Mucosa of descending colon (tissue), 3 donors: ENCODE results near the gene VEPH1. TPM values are rescaled to one million over a fixed set of nuclear protein-coding genes. Genes with fewer than 3 reads are reported as not detected.

Source experiments
- ATAC-seq: fragments of 200-7000 bp; cut with Tn5 transposase; one replicate; pipeline ENCODE4 v1.9.1; 2020; ENCODE audit warnings: mild to moderate bottlenecking, moderate library complexity
- DNase-seq, 3 donors: peaks; one replicate each; pipeline ENCODE4 v3.0.0-alpha.2; 2020
- H3K36me3 ChIP-seq: fragments of 200-600 bp; one replicate; pipeline ENCODE4 v1.8.0; 2021; ENCODE audit warnings: low read depth, mild to moderate bottlenecking
- H3K4me1 ChIP-seq: fragments of 200-600 bp; one replicate; pipeline ENCODE4 v1.8.0; 2021; ENCODE audit warnings: low read depth, mild to moderate bottlenecking
- H3K4me3 ChIP-seq: fragments of 200-600 bp; one replicate; pipeline ENCODE4 v1.8.0; 2021; ENCODE audit warnings: mild to moderate bottlenecking
- H3K9me3 ChIP-seq: fragments of 200-600 bp; one replicate; pipeline ENCODE4 v1.8.0; 2021; ENCODE audit warnings: mild to moderate bottlenecking
- intact Hi-C, 2 donors: fragments of 100-400 bp; cut with DNase I in 1 of 2; cut with micrococcal nuclease in 1 of 2; formaldehyde crosslinking; loops; one replicate each; pipeline versions ENCODE4 v1.11.0 to v1.11.1; 2022; cut with DNase I, micrococcal nuclease
- total RNA-seq, 3 donors: library from RNA; stranded (reverse); fragmentation: NEBNext Ultra II Directional in 2 of 3; extraction: Animal tissue kit (Norgen Biotek cat#: 25700) in 2 of 3; gene quantifications; one replicate each; pipeline versions ENCODE4 v1.2.1 to v1.2.4, GENCODE V29; 2021 to 2023
- TF ChIP-seq, protein P1 (sequence below): fragments of 200-600 bp; IDR thresholded peaks from one replicate; pipeline ENCODE4 v1.8.0; 2022; ENCODE audit warnings: antibody characterized with exemption, mild to moderate bottlenecking
- donor health status: DM: no; HTN: no; CAD: no; lungs with moderate emphysema.
- donor health status: DM: no; HTN: no; CAD: no.
- donor health status: DM: no; HTN: yes; CAD: no.

VEPH1 gene
- total RNA-seq, 3 donors from 2014 or later = 1.5 to 6.3 (median 4.8) TPM

DNA sequence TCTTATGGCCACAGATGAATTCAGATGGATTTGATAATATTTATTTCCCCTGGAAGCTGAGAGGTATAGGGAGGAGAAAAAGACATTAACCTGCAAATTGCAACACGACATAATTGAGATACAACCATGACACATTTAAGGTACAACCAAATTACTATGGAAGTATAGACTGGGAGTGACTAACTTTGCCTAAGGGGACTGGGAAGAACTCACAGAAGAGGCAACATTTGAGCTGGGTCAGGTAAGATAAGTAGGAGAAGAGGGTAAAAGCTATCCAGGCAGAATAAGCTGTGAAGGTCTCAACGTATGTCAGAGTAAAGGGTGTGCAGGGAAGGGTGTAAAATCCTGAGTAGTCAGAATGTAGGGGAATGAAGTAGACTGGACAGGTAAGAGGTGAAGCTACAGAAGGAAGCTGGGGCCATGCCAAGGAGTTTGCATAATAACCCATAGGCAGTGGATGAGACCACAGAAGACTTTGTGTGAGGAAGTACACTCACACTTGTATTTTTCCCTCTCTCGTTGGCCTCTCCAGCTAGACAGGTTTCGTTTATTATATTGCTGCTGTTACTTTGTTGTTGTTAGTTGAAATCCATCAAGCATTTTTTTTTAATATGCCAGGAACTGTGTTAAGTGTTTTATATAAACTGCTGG, 94.6 kb downstream of the VEPH1 start:
- DNase-seq = no peak
- Histone ChIP-seq H3K4me1 (no peaks in the 10 kb centered on the region), H3K36me3 (no peaks in the 10 kb centered on the region), H3K9me3 (no peaks in the 10 kb centered on the region), H3K4me3 (no peak overlapping the region)
- TF ChIP-seq, protein P1, sequence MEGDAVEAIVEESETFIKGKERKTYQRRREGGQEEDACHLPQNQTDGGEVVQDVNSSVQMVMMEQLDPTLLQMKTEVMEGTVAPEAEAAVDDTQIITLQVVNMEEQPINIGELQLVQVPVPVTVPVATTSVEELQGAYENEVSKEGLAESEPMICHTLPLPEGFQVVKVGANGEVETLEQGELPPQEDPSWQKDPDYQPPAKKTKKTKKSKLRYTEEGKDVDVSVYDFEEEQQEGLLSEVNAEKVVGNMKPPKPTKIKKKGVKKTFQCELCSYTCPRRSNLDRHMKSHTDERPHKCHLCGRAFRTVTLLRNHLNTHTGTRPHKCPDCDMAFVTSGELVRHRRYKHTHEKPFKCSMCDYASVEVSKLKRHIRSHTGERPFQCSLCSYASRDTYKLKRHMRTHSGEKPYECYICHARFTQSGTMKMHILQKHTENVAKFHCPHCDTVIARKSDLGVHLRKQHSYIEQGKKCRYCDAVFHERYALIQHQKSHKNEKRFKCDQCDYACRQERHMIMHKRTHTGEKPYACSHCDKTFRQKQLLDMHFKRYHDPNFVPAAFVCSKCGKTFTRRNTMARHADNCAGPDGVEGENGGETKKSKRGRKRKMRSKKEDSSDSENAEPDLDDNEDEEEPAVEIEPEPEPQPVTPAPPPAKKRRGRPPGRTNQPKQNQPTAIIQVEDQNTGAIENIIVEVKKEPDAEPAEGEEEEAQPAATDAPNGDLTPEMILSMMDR = no peak
- ATAC-seq = peak; percentile 34
- intact Hi-C loops = no loop called here

DNA sequence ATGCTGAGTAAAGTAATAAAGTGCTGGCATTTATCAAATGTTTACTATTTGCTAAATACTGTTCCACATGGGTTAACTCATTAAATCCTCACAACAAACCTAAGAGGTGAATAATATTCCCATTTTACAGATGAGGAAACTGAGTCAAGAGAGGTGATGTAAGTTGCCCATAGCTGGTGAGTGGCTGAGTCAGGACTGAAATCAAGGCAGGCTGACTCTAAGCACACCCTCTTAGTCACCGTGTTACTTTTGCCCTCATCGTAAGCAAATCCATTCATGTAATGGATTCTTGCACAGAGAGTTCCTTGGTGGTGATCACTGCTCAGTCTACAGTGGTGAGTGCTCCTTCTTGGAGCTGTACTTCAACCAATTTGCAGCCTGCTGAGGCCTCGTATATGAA, 95.4 kb downstream of the VEPH1 start:
- no peaks in the 10 kb centered on the region for H3K36me3 ChIP-seq
- no peak for DNase-seq
- no peaks in the 10 kb centered on the region for H3K9me3 ChIP-seq
- no peak overlapping the region for H3K4me3 ChIP-seq
- intact Hi-C loops = no loop called here
- ATAC-seq = no peak
- H3K4me1 ChIP-seq = no peaks in the 10 kb centered on the region
- TF ChIP-seq, protein P1 = no peak

DNA sequence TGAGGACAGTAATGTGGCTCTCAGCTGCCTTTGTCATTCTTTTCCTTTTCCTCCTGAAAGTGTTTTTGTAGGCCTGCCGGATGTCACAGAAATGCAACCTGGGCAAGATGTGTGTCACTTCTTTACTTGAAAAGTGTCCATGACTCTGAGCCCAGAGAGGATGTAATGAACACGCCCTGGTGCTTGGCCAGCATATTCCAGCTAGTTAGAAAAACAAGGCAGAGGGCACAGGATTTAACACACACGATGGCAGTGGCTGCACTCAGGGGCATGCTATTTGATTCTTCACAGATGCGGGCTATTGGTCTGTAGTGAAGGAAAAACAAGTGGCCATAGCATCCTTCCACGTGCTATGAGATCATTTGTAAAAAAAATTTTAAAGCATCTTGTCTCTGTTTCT, 96.8 kb downstream of the VEPH1 start:
- ATAC-seq = no peak
- Histone ChIP-seq H3K4me3 (no peak overlapping the region), H3K36me3 (no peaks in the 10 kb centered on the region), H3K4me1 (no peaks in the 10 kb centered on the region), H3K9me3 (no peaks in the 10 kb centered on the region)
- TF ChIP-seq, protein P1 = no peak
- intact Hi-C loops = no loop called here
- no peak for DNase-seq

DNA sequence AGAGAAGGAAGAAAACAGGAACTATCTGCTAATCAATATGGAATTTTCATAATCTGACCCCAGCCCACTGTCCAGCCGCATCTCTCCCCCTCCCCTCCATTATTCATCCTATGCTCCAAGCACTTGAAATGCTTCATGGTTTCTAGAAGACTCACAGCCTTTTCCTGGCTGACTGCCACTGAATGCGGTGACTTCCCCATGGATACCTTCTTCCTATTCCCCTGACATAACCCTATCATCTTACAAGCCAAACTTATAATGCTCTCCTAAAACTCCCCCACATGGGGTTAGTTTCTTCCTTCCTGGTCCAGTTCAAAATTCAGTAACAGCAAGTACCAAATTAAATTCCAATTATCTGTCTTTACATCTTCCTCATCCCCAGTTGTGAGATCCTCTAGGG, 97.8 kb downstream of the VEPH1 start:
- no peak for DNase-seq
- Histone ChIP-seq H3K36me3 (no peaks in the 10 kb centered on the region), H3K4me1 (no peaks in the 10 kb centered on the region), H3K9me3 (no peaks in the 10 kb centered on the region), H3K4me3 (no peak overlapping the region)
- TF ChIP-seq, protein P1 = no peak
- intact Hi-C loops = no loop called here
- ATAC-seq = no peak

DNA sequence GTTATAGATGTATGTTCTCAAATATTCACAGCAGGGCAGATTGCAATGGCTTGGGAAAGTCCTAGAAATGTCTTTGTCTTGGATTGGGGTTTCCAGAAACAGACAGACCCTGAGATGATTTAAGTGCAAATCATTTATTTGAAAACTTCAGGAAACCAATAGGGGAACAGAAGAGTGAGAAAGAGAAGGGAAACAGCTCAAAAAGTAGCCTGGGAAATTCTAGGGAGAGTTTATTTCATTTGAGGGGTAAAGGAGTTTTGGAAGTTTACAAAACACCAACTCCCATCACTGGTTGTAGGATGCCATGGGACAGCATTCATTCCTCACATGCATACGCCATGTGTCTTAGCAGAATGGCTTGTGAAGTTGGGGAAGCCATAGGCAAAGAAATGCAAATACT, 98.8 kb downstream of the VEPH1 start:
- Histone ChIP-seq H3K36me3 (no peaks in the 10 kb centered on the region), H3K4me1 (no peaks in the 10 kb centered on the region), H3K9me3 (no peaks in the 10 kb centered on the region), H3K4me3 (no peak overlapping the region)
- ATAC-seq (no peak), DNase-seq (no peak)
- TF ChIP-seq, protein P1 = no peak
- intact Hi-C loops = no loop called here

DNA sequence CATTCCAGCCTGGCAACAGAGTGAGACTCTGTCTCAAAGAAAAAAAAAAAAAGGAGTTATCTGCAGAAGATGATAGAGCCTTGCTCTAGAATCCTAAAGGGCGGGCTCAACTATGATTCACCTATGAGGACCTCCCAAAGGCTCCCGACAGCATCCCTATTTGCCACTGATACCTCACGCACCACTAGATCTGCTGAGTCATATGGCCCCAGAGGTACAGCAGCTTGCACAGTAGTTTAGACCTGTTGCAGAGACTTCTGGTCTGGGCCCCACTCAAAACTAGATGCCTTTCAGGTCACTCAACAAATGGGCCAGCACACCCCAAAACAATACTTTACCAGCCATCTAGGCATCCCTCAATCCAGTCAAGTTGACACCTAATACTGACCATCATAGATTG, 104.6 kb downstream of the VEPH1 start:
- no peak overlapping the region for H3K4me3 ChIP-seq
- H3K36me3 ChIP-seq = no peaks in the 10 kb centered on the region
- no peaks in the 10 kb centered on the region for H3K4me1 ChIP-seq
- ATAC-seq = no peak
- no peaks in the 10 kb centered on the region for H3K9me3 ChIP-seq
- TF ChIP-seq, protein P1 = no peak
- DNase-seq = no peak
- intact Hi-C loops = no loop called here
